Erythroblast (primary cell): ENCODE measurements around the gene KCNJ15.

Source experiments
- GATA1 ChIP-seq: IDR thresholded peaks from 2 replicates; pipeline ENCODE4 v1.6.1; 2011; ENCODE audit warnings: low read depth, mild to moderate bottlenecking, control low read depth, low read length, moderate library complexity
- POLR2A ChIP-seq: IDR thresholded peaks from 2 replicates; pipeline ENCODE4 v1.6.1; 2011; ENCODE audit warnings: mild to moderate bottlenecking, low read length

GRCh38 chr21:38287476-38287875 lies 30.7 kb downstream of the KCNJ15 start:
- TF ChIP-seq POLR2A (no peak), GATA1 (no peak)
